HG03066 (cell line): ENCODE data around the gene PRL.

Experiments used
- ATAC-seq: cut with Tn5 transposase; IDR thresholded peaks from one replicate; pipeline ENCODE4 v1.9.1; 2021; ENCODE audit warnings: low read depth; ENCODE audit not compliant: unreplicated experiment

PRL gene

GRCh38 chr6:22237526-22237925, 59.3 kb downstream of the PRL start:
- ATAC-seq = no peak
